SU-DHL-6 (cell line): Measurements from ENCODE around the gene ARHGAP10.

Source experiments
- H2AFZ ChIP-seq: fragments of 200-600 bp; sonication (generic); 2 replicates; pipeline ENCODE4 v1.6.1; 2014; ENCODE audit warnings: low read depth, mild to moderate bottlenecking, moderate library complexity, mixed read lengths, antibody characterized with exemption, low read length; ENCODE audit not compliant: severe bottlenecking
- H3F3A ChIP-seq: fragments of 200-600 bp; shearing (Covaris generic); 2 replicates; pipeline ENCODE4 v1.6.0; 2016; ENCODE audit warnings: antibody characterized with exemption, mild to moderate bottlenecking; ENCODE audit not compliant: insufficient read depth
- H3K27ac ChIP-seq: fragments of 200-600 bp; sonication (generic); 2 replicates; pipeline ENCODE4 v1.5.1; 2016; ENCODE audit warnings: low read depth, mild to moderate bottlenecking, low read length, moderate library complexity, mixed read lengths
- H3K27me3 ChIP-seq: fragments of 200-600 bp; sonication (generic), shearing (Covaris generic); 2 replicates; pipeline ENCODE4 v1.6.0; 2014; ENCODE audit warnings: mild to moderate bottlenecking, low read length
- H3K36me3 ChIP-seq: fragments of 200-600 bp; sonication (generic); 2 replicates; pipeline ENCODE4 v1.6.1; 2014; ENCODE audit warnings: mild to moderate bottlenecking, low read length, mixed read lengths
- H3K4me2 ChIP-seq: fragments of 300-600, 200-600 bp; shearing (Covaris generic), sonication (generic); 2 replicates; pipeline ENCODE4 v1.6.0; 2014; ENCODE audit warnings: low read length, low read depth, mild to moderate bottlenecking; ENCODE audit not compliant: poor library complexity, severe bottlenecking
- H3K4me3 ChIP-seq: fragments of 200-600 bp; sonication (generic); 2 replicates; pipeline ENCODE4 v1.5.1; 2014; ENCODE audit warnings: antibody characterized with exemption, low read length, mild to moderate bottlenecking, mixed read lengths; ENCODE audit not compliant: insufficient read depth, poor library complexity, severe bottlenecking
- H3K79me2 ChIP-seq: fragments of 200-600 bp; sonication (generic); 2 replicates; pipeline ENCODE4 v1.6.1; 2014; ENCODE audit warnings: mild to moderate bottlenecking, low read length, moderate library complexity; ENCODE audit not compliant: insufficient read depth
- H3K9ac ChIP-seq: fragments of 200-600 bp; sonication (generic); 2 replicates; pipeline ENCODE4 v1.7.0; 2014; ENCODE audit warnings: mild to moderate bottlenecking, low read length
- H3K9me2 ChIP-seq: fragments of 200-600 bp; sonication (generic); replicated peaks from 2 replicates; pipeline ENCODE4 v1.6.1; 2014; ENCODE audit warnings: low read length; ENCODE audit not compliant: insufficient read depth
- H3K9me3 ChIP-seq: fragments of 200-600 bp; sonication (generic); 2 replicates; pipeline ENCODE4 v1.6.1; 2014; ENCODE audit warnings: low read length, mixed read lengths; ENCODE audit not compliant: insufficient read depth
- H4K20me1 ChIP-seq: fragments of 200-600 bp; sonication (generic); 2 replicates; pipeline ENCODE4 v1.6.1; 2014; ENCODE audit warnings: low read depth, mild to moderate bottlenecking, antibody characterized with exemption, low read length, moderate library complexity, mixed read lengths
- EZH2phosphoT487 ChIP-seq: fragments of 200-600 bp; sonication (generic), shearing (Covaris generic); conservative IDR thresholded peaks from 2 replicates; pipeline ENCODE4 v1.6.1; 2018; ENCODE audit warnings: mild to moderate bottlenecking, antibody characterized with exemption, low read length, moderate library complexity, mixed read lengths
- TF ChIP-seq, protein P1 (sequence below): fragments of 200-600 bp; sonication (generic); IDR thresholded peaks from one replicate; pipeline ENCODE4 v1.5.1; 2017; ENCODE audit warnings: antibody characterized with exemption, mild to moderate bottlenecking, low read length, moderate library complexity; ENCODE audit not compliant: insufficient read depth, poor library complexity, severe bottlenecking

Gene ARHGAP10

DNA sequence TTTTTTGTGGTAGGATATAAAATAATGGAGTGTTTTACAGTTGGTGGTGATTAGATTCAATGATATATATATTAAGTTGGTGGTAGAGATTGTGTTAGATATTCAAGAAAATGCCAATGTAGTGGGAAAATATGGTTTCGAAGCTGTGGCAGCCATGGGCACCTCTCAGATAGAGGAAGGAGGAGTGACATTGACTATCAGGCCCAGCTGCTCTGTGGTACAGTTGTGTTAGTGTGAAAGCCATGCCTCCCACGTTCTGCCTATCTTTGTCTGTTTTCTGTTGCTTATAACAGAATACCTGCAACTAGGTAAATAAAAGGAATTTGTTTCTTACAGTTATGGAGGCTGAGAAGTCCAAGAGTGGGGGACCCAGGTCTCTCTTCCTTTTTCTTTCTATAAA lies 101.9 kb downstream of the ARHGAP10 start:
- no peaks in the 10 kb centered on the region for H3K36me3 ChIP-seq
- no peak overlapping the region for H2AFZ ChIP-seq
- no peaks in the 10 kb centered on the region for H4K20me1 ChIP-seq
- H3K27ac ChIP-seq: no peak overlapping the region
- no peaks in the 10 kb centered on the region for H3K79me2 ChIP-seq
- no peak overlapping the region for H3K4me2 ChIP-seq
- H3K4me3 ChIP-seq: no peak overlapping the region
- no peaks in the 10 kb centered on the region for H3K27me3 ChIP-seq
- H3F3A ChIP-seq: no peaks in the 10 kb centered on the region
- no peak overlapping the region for H3K9ac ChIP-seq
- TF ChIP-seq, protein P1, sequence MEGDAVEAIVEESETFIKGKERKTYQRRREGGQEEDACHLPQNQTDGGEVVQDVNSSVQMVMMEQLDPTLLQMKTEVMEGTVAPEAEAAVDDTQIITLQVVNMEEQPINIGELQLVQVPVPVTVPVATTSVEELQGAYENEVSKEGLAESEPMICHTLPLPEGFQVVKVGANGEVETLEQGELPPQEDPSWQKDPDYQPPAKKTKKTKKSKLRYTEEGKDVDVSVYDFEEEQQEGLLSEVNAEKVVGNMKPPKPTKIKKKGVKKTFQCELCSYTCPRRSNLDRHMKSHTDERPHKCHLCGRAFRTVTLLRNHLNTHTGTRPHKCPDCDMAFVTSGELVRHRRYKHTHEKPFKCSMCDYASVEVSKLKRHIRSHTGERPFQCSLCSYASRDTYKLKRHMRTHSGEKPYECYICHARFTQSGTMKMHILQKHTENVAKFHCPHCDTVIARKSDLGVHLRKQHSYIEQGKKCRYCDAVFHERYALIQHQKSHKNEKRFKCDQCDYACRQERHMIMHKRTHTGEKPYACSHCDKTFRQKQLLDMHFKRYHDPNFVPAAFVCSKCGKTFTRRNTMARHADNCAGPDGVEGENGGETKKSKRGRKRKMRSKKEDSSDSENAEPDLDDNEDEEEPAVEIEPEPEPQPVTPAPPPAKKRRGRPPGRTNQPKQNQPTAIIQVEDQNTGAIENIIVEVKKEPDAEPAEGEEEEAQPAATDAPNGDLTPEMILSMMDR: no peak
- no peak for TF ChIP-seq EZH2phosphoT487
- H3K9me2 ChIP-seq: no peaks in the 10 kb centered on the region
- no peaks in the 10 kb centered on the region for H3K9me3 ChIP-seq

DNA sequence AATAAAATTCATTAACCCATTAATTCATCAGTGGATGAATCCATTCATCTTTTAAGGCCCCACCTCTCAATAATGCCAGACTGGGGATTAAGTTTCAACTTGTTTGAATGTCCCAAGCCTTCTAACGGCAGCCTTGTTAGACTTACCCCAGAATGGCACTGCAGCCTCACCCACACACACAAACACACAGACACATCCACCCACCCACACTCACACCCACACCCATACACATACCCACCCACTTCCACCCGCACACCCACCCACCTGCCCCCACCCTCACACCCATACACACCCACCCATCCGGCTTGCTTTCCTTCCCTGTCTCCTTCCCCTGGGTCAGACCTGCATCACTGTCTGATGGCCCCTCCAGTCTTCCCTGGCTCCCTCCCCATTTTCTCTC lies 102.6 kb downstream of the ARHGAP10 start:
- Histone ChIP-seq H3K9me2 (no peaks in the 10 kb centered on the region), H3K9me3 (no peaks in the 10 kb centered on the region), H3K9ac (no peak overlapping the region), H3K4me3 (no peak overlapping the region), H4K20me1 (no peaks in the 10 kb centered on the region), H3K27ac (no peak overlapping the region), H3K36me3 (no peaks in the 10 kb centered on the region), H2AFZ (no peak overlapping the region), H3K4me2 (no peak overlapping the region), H3F3A (no peaks in the 10 kb centered on the region), H3K79me2 (no peaks in the 10 kb centered on the region), H3K27me3 (no peaks in the 10 kb centered on the region)
- no peak for TF ChIP-seq EZH2phosphoT487
- TF ChIP-seq, protein P1: no peak

DNA sequence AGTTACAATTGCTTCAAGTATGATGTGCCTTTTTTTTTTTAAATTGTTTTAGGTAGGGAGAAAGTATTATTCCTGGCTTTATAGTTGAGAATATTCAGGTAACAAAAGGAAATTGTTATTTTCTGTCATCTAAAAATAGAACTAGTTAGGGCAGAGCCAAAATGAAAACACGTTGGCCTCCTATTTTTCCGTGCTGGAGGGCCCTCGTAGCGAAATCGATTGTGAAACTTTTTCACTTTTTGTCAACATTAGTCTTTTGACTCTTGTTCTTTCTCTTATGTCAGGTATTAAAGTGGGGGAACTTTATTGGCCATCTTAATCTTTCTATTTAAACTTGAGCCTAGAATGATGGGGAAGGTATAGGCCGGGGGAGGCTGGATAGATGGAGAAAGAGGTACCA lies 104.9 kb downstream of the ARHGAP10 start:
- H3K79me2 ChIP-seq: no peaks in the 10 kb centered on the region

More for the DNA sequence above, 104.9 kb downstream of the ARHGAP10 start:
- Histone ChIP-seq H3K27ac (no peak overlapping the region), H3K27me3 (no peaks in the 10 kb centered on the region), H3K9me3 (no peaks in the 10 kb centered on the region), H3K9ac (no peak overlapping the region), H4K20me1 (no peaks in the 10 kb centered on the region), H3K9me2 (no peaks in the 10 kb centered on the region), H3K4me3 (no peak overlapping the region), H3K4me2 (no peak overlapping the region), H3K36me3 (no peaks in the 10 kb centered on the region), H2AFZ (no peak overlapping the region), H3F3A (no peaks in the 10 kb centered on the region)
- TF ChIP-seq, protein P1: no peak
- TF ChIP-seq EZH2phosphoT487: no peak
